NT2/D1 (cell line): ENCODE measurements around the gene PCYT2.
"Not testable (repeated sequence)": the region's sequence is repeated elsewhere in the genome, so short reads cannot be mapped to it uniquely, and the experiment has no call there.

Source experiments
- SUZ12 ChIP-seq: IDR thresholded peaks from 2 replicates; pipeline ENCODE4 v1.6.1; 2011; ENCODE audit not compliant: insufficient read length, insufficient read depth; ENCODE audit errors: extremely low read depth
- YY1 ChIP-seq: IDR thresholded peaks from 2 replicates; pipeline ENCODE4 v1.6.1; 2011; ENCODE audit not compliant: insufficient read length, insufficient read depth
- ZNF274 ChIP-seq: IDR thresholded peaks from 2 replicates; pipeline ENCODE4 v1.6.1; 2011; ENCODE audit warnings: mild to moderate bottlenecking, low read depth, low read length

DNA sequence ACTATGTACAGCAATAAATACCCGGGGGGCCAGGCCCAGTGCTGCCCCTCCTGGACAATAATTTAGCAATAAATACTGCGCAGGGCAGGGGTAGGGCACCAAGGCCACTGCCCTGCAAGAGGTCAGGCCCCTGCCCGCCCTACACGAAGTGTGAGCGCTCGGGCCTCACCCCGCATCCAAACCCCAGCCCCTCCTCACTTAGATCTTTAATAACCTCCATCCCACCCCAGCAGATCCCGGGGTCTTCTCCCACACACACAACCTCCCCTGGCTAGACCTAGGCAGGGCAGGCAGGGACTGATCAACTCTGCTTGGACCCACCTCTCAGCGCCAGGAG lies 7.1 kb upstream of the PCYT2 start:
- not testable (repeated sequence) for TF ChIP-seq YY1, ZNF274, SUZ12
